ENCODE data around the gene GLB1L2.

The GLB1L2 gene

GRCh38 chr11:134380229-134380628 is 48.4 kb downstream of the GLB1L2 start:
- H3K27ac ChIP-seq: no peak overlapping the region
- no peak for TF ChIP-seq CTCF (IDR thresholded peaks at IDR 0.05)
- H3K4me3 ChIP-seq: no peak overlapping the region
- DNase-seq (ENCODE audit: low spot score): no peak

DNA sequence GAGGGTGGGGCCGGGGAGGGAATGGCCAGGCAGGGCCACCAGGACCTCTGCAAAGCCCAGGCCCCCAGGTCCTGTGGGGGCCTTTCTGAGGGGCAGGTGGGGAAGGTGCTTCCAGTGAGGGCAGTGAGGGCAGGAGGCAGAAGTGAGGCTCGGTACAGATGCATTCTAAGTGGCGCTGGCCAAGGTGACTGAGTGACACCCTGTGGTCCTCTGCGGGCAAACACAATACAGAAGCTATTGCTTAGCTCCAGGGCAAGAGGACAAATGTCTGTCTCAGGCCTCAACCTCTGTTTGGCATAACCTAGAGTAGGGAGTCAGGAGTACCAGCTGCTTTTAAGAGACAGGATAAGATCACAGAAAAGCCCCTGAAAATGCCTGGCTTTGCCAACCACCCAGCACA is 49.0 kb downstream of the GLB1L2 start:
- H3K27ac ChIP-seq: no peak overlapping the region
- DNase-seq (ENCODE audit: low spot score): no peak
- H3K4me3 ChIP-seq: no peak overlapping the region
- no peak for TF ChIP-seq CTCF (IDR thresholded peaks at IDR 0.05)

GRCh38 chr11:134382257-134382656 is 50.5 kb downstream of the GLB1L2 start:
- no peak for DNase-seq (ENCODE audit: low spot score)
- H3K27ac ChIP-seq: no peak overlapping the region
- TF ChIP-seq CTCF (IDR thresholded peaks at IDR 0.05): no peak
- H3K4me3 ChIP-seq: no peak overlapping the region

DNA sequence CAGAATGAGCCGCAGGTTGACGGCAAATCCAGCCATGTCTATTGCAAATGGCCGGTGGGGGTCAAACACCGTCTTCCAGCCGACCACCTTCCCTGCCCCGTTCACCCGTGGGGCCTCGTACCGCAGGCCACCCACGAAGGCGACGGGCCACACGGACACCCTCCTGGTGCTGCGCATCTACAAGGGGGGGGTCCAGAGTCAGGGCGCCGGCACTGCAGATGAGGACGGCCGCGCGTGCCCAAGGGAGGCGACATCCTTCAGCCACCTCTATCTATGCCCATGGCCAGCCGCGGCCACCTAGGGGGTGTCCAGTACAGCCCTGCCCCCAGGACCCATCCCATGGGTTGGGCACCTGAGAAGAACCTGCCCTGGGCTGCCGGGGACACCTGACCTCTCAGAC is 51.0 kb downstream of the GLB1L2 start:
- no peak for TF ChIP-seq CTCF (IDR thresholded peaks at IDR 0.05)
- Histone ChIP-seq H3K27ac (no peak overlapping the region), H3K4me3 (no peak overlapping the region)
- DNase-seq (ENCODE audit: low spot score): no peak

GRCh38 chr11:134383576-134384221 is 51.9 kb downstream of the GLB1L2 start:
- DNase-seq (ENCODE audit: low spot score): no peak
- H3K27ac ChIP-seq: no peak overlapping the region
- no peak overlapping the region for H3K4me3 ChIP-seq
- no peak for TF ChIP-seq CTCF (IDR thresholded peaks at IDR 0.05)

- no peak for DNase-seq (ENCODE audit: low spot score)
These were observed 52.6 kb downstream of the GLB1L2 start for GRCh38 chr11:134384406-134384805.

More at GRCh38 chr11:134384406-134384805, 52.6 kb downstream of the GLB1L2 start:
- Histone ChIP-seq H3K27ac (no peak overlapping the region), H3K4me3 (no peak overlapping the region)
- TF ChIP-seq CTCF (IDR thresholded peaks at IDR 0.05): no peak

All from coronary artery (tissue), 2 donors.